Esophagus squamous epithelium (tissue), 4 donors: Measurements from ENCODE around the gene ACTR10.

ENCODE experiments used
- CTCF ChIP-seq, 6 experiments: fragments of 450-650 bp in 4 of 6; fragments of 200-600 bp in 2 of 6; sonication (generic) in 2 of 6; IDR thresholded peaks; one replicate each; pipeline ENCODE4 v1.5.1; 2016 to 2019; ENCODE audit warnings: antibody characterized with exemption in 6 of 6, mild to moderate bottlenecking in 4 of 6, moderate library complexity in 4 of 6
- POLR2A ChIP-seq, 4 donors: fragments of 450-650 bp; IDR thresholded peaks; one replicate each; pipeline ENCODE4 v1.6.1; 2017; ENCODE audit warnings: antibody characterized with exemption in 4 of 4, mild to moderate bottlenecking in 4 of 4, moderate library complexity in 3 of 4

DNA sequence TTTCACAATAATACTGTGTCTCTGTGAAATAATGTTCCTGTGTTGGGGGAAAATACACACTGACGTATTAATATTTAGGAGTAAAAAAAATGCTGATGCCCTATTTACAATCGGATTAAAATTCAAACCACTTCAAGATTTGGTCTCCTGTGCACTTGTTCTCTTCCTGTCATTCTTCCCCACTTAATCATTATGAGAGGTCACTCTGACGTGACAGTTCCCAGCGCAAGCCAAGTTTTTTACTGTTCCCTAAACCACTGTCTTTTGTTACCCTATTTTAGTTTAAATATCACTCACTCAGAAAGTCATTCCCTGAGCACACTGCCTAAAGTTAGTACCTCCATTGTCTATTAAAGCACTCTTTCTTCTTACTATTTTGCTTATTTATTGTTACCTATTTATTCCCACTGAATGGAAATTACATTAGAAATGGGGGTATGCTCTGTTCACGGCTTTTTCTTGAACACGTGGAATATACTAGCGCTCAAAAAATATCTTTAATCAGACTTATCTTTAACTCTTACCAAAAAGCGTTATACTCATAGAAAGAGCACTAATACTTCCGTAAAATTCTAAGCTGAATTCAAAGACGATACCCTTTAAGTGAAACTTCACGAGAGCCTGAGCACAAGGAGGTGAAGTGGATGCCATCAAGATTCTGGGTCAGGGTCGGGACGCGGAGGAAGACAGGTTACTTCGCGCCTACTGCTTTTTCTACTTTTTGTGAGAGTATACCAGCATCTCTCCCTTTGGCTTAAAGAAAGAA lies 44.0 kb downstream of the ACTR10 start:
- TF ChIP-seq POLR2A (IDR thresholded peaks at IDR 0.05) (no peak), CTCF (IDR thresholded peaks at IDR 0.05) (no peak)
